ENCODE results near the gene ETS1.

The ETS1 gene

DNA sequence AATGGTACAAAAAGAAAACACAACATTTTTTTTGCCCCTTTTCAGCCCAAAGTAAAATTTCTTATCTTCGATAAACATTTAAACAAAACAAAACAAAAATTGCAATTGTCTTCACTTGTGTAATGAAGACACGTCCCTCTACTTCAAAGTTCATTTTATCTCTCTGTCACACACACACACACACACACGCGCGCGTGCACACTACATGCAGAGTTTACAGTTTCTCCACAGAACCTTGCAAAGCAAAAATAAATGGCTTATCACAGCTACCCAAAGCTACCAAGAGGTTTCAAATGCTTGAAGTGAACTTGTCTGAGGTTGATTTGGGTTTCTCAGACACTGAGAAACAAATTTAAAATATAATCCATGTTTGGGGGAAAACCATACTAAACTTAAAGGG, 72.3 kb downstream of the ETS1 start:
- H3K36me3 ChIP-seq (ENCODE audit: insufficient read depth, low read length): no peaks in the 10 kb centered on the region
- no peaks in the 10 kb centered on the region for H3K9me3 ChIP-seq (ENCODE audit: insufficient read depth, low read depth, low read length)
- WGBS: 95% methylated on average over 6 of the region's 6 CpGs
- H3K27ac ChIP-seq (ENCODE audit: low read depth, low read length): no peak overlapping the region
- H3K4me1 ChIP-seq (ENCODE audit: insufficient read depth, low read length): 0 out of 2 replicates have a peak, but pooled peaks cover 9% of the 10 kb centered on the region
- H3K4me3 ChIP-seq (ENCODE audit: low read length): no peak overlapping the region
- H3K27me3 ChIP-seq (ENCODE audit: insufficient read depth, low read length): peaks cover 15% of the 10 kb centered on the region
- H3K9ac ChIP-seq (ENCODE audit: low read depth, low read length): no peak overlapping the region

DNA sequence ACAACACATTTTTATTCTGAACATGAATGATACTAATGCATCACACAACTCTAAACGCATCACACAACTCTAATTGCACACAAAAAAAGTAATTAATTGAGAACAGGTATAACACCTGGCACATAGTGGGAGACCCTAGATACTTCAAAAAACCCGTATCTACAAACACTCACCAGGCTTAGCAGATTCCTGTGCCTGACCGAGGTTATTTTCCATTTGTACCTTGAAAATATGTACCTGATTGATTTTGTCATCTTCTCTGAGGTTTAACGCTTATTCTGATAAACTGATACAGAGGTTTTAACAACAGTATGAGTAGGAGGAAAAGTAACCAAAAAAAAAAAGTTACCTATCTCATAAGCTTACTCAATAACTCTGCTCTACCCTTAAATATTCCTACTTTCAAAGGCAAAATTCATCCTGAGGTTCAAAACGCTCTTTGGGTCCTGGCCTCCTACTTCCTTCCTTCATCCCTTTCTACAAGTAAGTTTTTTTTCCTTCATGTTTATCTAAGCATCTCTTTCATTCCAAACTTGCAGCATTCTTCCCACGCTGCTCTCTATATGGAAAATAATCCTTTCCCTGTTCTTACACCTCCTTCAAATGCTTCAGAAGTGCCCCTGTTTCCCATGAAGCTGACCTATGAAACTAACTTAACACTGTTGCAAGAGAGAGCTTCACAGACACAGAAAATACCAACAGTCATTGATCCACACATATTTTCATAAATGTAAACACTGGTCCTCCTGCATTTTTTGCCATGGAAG, 73.3 kb downstream of the ETS1 start:
- Histone ChIP-seq H3K36me3 (ENCODE audit: insufficient read depth, low read length) (no peaks in the 10 kb centered on the region), H3K27ac (ENCODE audit: low read depth, low read length) (no peak overlapping the region), H3K9me3 (ENCODE audit: insufficient read depth, low read depth, low read length) (no peaks in the 10 kb centered on the region), H3K27me3 (ENCODE audit: insufficient read depth, low read length) (peaks cover 8% of the 10 kb centered on the region; the same call in 1 of the 2 replicates), H3K4me1 (ENCODE audit: insufficient read depth, low read length) (0 out of 2 replicates have a peak, but pooled peaks cover 9% of the 10 kb centered on the region), H3K4me3 (ENCODE audit: low read length) (no peak overlapping the region), H3K9ac (ENCODE audit: low read depth, low read length) (no peak overlapping the region)
- WGBS: 92% methylated on average over 6 of the region's 6 CpGs

DNA sequence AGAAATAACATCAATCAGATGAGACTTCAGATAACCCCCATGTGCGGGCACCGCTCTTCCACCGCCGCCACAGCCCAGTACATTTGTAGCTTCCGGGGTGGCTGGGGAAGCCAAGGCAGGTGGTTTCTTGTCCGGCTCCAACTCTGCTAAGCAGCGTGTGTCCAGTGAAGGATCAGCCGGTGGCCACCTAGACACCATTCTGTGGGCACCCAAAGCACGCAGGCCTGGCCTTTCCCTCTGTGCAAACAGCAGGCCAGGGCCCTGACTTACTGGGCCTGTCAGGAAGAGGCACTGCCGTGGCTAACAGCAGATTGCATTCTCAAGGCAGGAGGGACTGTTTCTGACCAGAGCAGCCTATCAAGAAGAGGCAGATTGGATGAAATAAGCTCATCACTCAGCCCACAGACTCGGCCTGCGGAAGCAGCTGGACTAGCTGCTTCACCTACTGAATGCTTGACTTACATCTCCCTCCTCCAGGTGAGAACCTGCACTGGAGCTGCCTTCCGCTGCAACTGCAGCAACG, 74.8 kb downstream of the ETS1 start:
- Histone ChIP-seq H3K27ac (ENCODE audit: low read depth, low read length) (no peak overlapping the region), H3K9ac (ENCODE audit: low read depth, low read length) (no peak overlapping the region), H3K4me1 (ENCODE audit: insufficient read depth, low read length) (peaks cover 7% of the 10 kb centered on the region; the same call in 1 of the 2 replicates), H3K4me3 (ENCODE audit: low read length) (no peak overlapping the region), H3K27me3 (ENCODE audit: insufficient read depth, low read length) (no peaks in the 10 kb centered on the region; the same call in 1 of the 2 replicates), H3K36me3 (ENCODE audit: insufficient read depth, low read length) (no peaks in the 10 kb centered on the region), H3K9me3 (ENCODE audit: insufficient read depth, low read depth, low read length) (no peaks in the 10 kb centered on the region)
- 95% methylated on average over 14 of the region's 14 CpGs for WGBS

DNA sequence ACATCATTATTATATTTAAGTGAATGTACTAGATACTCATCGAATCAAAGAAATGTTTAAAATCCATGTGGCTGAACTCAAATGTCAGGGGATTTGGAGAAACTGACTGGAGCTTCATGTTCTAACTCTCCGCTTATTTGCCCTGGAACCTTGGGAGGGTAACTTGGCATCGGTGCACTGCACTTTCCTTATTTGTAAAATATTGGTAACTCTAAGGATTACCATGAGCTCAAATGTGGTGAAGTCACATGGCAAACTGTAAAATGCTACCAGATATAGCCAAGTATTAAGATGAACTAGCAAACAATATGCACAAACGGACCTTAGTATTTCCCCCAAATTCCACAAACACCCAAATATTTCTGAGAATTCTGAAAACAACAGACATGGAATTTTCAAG, 75.6 kb downstream of the ETS1 start:
- Histone ChIP-seq H3K27ac (ENCODE audit: low read depth, low read length) (no peak overlapping the region), H3K9me3 (ENCODE audit: insufficient read depth, low read depth, low read length) (no peaks in the 10 kb centered on the region), H3K36me3 (ENCODE audit: insufficient read depth, low read length) (no peaks in the 10 kb centered on the region), H3K4me3 (ENCODE audit: low read length) (no peak overlapping the region), H3K4me1 (ENCODE audit: insufficient read depth, low read length) (peaks cover 9% of the 10 kb centered on the region; the same call in 1 of the 2 replicates), H3K27me3 (ENCODE audit: insufficient read depth, low read length) (no peaks in the 10 kb centered on the region), H3K9ac (ENCODE audit: low read depth, low read length) (no peak overlapping the region)
- WGBS: 97% methylated on average over 4 of the region's 4 CpGs

DNA sequence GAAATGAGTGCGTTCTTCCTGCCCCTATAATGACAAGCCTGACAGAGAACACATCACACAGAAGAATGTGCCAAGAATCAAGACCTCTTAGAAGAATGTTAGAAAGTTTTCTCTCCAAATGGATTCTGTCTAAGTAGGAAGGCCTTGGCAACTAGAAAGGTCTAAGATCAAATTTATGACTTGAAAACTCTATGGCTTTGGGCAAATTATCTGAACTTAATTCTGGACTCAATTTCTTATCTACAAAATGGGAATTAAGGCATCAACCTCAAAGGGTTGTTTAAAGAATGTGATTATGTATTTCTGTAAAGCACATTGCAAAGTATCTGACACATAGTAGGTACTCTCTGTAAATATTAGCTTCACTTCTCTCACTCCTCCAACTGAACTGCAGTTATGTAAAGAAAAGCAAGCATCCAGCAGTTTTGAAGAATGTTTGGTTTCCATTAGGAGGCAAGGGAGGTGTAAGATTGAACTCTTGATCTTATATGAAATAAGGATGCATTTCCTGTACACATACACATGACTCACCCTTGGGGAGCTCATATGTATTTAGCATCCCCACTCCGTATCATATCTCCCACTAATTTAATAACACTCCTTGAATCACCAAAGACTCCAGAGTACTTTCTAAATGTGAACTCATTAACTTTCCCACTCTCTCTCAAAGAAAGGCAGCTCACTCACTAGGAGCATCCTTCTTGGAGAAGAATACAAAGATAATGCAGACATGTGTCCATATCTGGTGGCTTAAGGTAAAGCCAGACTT, 77.6 kb downstream of the ETS1 start:
- Histone ChIP-seq H3K36me3 (ENCODE audit: insufficient read depth, low read length) (no peaks in the 10 kb centered on the region), H3K9me3 (ENCODE audit: insufficient read depth, low read depth, low read length) (no peaks in the 10 kb centered on the region), H3K4me1 (ENCODE audit: insufficient read depth, low read length) (peaks cover 9% of the 10 kb centered on the region; the same call in 1 of the 2 replicates), H3K9ac (ENCODE audit: low read depth, low read length) (no peak overlapping the region), H3K27me3 (ENCODE audit: insufficient read depth, low read length) (no peaks in the 10 kb centered on the region), H3K4me3 (ENCODE audit: low read length) (no peak overlapping the region), H3K27ac (ENCODE audit: low read depth, low read length) (no peak overlapping the region)
- WGBS: 98% methylated on average over 1 of the region's 2 CpGs

DNA sequence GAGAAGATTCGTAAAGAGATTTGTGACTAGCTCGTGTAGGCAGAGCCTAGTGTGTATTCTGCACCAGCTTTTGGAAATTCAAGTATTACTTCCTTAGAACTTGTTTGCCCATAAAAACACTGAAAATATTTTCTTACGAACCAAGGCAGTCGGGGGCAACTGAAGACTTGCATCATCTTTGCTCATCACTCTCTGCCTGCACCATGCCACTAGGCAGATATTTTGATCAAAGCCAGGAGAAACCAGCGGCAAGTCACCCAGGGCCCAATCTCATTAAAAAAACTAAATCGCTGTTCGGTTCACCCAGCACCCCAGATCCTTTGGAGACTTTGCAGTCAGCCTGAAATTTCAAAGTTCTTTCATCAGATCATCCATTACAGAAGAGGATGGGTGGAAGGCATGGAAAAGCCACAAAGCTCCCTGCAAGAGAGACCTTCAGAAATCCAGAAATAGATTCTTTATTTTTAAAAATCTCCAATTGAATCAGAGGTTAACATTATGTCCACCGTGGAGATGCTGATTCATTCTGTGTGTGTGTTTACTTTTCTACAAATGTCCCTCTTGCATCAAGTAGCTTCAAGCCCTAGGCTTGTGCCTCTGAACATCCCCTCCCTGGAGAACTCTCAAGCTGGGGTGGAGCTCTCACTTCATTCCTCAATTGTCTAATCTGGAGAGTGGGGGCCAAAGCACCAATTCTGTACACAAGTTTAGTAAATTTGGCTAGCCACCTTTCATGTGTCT, 78.4 kb downstream of the ETS1 start:
- no peak overlapping the region for H3K4me3 ChIP-seq (ENCODE audit: low read length)
- H3K9me3 ChIP-seq (ENCODE audit: insufficient read depth, low read depth, low read length): no peaks in the 10 kb centered on the region
- peaks cover 9% of the 10 kb centered on the region; the same call in 1 of the 2 replicates for H3K4me1 ChIP-seq (ENCODE audit: insufficient read depth, low read length)
- no peak overlapping the region for H3K27ac ChIP-seq (ENCODE audit: low read depth, low read length)
- H3K9ac ChIP-seq (ENCODE audit: low read depth, low read length): no peak overlapping the region
- WGBS: 93% methylated on average over 7 of the region's 8 CpGs
- H3K36me3 ChIP-seq (ENCODE audit: insufficient read depth, low read length): no peaks in the 10 kb centered on the region
- no peaks in the 10 kb centered on the region for H3K27me3 ChIP-seq (ENCODE audit: insufficient read depth, low read length)

DNA sequence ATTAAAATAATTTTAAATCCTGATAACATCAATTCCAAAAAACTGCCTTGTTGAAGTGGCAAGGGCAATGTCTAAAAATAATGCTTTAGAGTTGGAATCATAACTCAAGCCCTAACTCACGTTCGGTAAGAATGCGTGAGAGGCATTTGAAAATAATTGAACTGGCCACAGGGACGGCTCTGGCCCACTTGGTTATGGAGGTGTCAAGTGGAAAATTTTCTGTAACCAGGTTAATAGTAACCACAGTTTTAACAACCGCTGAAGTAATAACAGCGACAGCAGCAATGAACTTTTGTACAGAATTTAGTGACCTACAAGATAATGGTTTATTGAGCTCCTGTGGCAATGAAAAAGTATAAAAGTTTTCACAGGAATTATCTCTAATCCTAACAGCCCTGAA, 79.4 kb downstream of the ETS1 start:
- Histone ChIP-seq H3K9me3 (ENCODE audit: insufficient read depth, low read depth, low read length) (no peaks in the 10 kb centered on the region), H3K4me1 (ENCODE audit: insufficient read depth, low read length) (peaks cover 9% of the 10 kb centered on the region; the same call in 1 of the 2 replicates), H3K4me3 (ENCODE audit: low read length) (no peak overlapping the region), H3K36me3 (ENCODE audit: insufficient read depth, low read length) (no peaks in the 10 kb centered on the region), H3K27me3 (ENCODE audit: insufficient read depth, low read length) (no peaks in the 10 kb centered on the region), H3K9ac (ENCODE audit: low read depth, low read length) (no peak overlapping the region), H3K27ac (ENCODE audit: low read depth, low read length) (no peak overlapping the region)
- 95% methylated on average over 6 of the region's 6 CpGs for WGBS

DNA sequence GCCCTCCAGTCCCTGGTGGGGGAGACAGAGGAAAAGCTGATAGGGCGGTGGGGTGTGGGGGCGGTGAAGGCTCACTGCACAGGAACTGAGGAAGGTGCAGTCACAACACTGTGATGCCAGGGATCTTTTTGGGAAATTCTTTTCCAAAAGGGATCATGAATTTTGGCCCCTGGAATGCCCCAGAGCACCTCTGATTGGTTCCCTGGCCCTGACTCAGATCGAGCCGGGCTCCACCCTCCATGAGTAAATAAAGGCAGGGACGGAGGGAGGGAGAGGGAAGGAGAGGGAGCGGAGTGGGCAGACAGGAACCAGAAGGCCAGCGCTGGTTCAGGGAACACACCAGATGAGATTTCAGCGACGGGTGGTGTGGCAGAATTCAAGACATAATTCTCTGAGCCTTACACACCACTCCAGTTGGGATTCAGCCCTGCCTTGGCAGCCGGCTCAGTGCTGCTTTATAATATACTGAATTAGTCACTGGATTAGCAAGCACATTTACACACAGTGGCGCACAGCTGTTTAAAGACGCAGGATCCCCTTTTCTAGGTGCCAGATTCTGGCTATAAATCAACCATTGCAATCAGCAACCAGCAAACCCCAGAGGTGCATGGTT, 80.3 kb downstream of the ETS1 start:
- Histone ChIP-seq H3K9me3 (ENCODE audit: insufficient read depth, low read depth, low read length) (no peaks in the 10 kb centered on the region), H3K27ac (ENCODE audit: low read depth, low read length) (no peak overlapping the region), H3K4me3 (ENCODE audit: low read length) (0 out of 2 replicates have a peak overlapping the region, but pooled peaks have one; percentile 10), H3K4me1 (ENCODE audit: insufficient read depth, low read length) (peaks cover 9% of the 10 kb centered on the region; the same call in 1 of the 2 replicates), H3K36me3 (ENCODE audit: insufficient read depth, low read length) (no peaks in the 10 kb centered on the region), H3K9ac (ENCODE audit: low read depth, low read length) (no peak overlapping the region), H3K27me3 (ENCODE audit: insufficient read depth, low read length) (no peaks in the 10 kb centered on the region)
- 62% methylated on average over 12 of the region's 12 CpGs for WGBS

DNA sequence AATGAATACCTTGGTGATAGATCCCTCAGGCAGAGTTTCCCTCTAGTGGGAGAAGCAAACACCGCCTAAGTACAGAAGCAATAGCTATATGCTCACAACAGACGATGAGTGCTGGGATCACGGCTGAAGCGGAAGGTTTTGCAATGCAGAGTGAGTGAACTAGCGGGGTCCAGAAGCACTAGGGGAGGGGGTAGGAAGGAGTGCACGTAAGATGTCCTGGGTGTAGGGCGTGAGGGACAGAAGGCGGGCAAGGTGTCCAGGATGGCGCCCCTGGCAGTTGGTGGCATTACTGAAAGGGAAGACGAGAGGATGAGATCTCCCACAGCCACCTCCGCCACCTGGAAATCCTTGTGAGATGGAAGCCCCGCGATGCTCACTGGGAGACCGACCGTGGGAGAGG, 81.0 kb downstream of the ETS1 start:
- Histone ChIP-seq H3K36me3 (ENCODE audit: insufficient read depth, low read length) (no peaks in the 10 kb centered on the region), H3K9ac (ENCODE audit: low read depth, low read length) (no peak overlapping the region), H3K27ac (ENCODE audit: low read depth, low read length) (no peak overlapping the region), H3K4me3 (ENCODE audit: low read length) (no peak overlapping the region), H3K27me3 (ENCODE audit: insufficient read depth, low read length) (no peaks in the 10 kb centered on the region), H3K9me3 (ENCODE audit: insufficient read depth, low read depth, low read length) (peaks cover 6% of the 10 kb centered on the region), H3K4me1 (ENCODE audit: insufficient read depth, low read length) (peaks cover 9% of the 10 kb centered on the region; the same call in 1 of the 2 replicates)
- 93% methylated on average over 15 of the region's 15 CpGs for WGBS

DNA sequence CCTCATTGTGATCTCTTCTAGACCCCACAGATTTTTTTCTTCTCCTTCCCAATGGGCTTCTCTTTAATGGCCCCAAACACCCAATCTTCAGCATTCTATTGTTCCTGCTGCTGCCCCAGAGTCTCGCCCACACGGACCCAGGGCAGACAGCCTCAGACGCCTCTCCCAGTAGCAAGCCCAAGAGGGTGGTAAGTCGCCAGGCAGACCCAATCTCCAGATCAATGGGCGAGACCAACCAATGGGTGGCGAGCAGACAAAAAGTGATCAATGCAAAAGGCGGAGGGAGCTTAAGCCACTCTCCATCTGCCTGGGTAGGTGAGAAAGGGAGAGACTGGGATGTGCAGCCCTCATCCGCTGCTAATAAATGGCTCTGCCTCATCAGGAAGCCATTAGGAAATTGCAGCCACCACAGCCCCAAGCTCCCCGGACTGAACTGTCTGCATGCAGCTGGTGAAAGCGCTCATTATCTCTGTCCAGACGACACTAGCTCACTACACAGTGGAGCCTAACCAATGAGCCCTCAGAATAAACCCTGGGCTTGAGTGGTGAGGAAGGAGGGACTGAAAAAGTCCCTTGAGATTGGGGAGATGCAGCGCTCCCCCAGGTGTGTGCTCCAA, 81.8 kb downstream of the ETS1 start:
- Histone ChIP-seq H3K9ac (ENCODE audit: low read depth, low read length) (no peak overlapping the region), H3K27ac (ENCODE audit: low read depth, low read length) (no peak overlapping the region), H3K4me3 (ENCODE audit: low read length) (no peak overlapping the region), H3K4me1 (ENCODE audit: insufficient read depth, low read length) (peaks cover 9% of the 10 kb centered on the region; the same call in 1 of the 2 replicates), H3K27me3 (ENCODE audit: insufficient read depth, low read length) (no peaks in the 10 kb centered on the region), H3K36me3 (ENCODE audit: insufficient read depth, low read length) (no peaks in the 10 kb centered on the region), H3K9me3 (ENCODE audit: insufficient read depth, low read depth, low read length) (peaks cover 7% of the 10 kb centered on the region)
- 91% methylated on average over 12 of the region's 12 CpGs for WGBS
